Measurements from ENCODE around the gene ZMYND19. TPM values are rescaled to one million over a fixed set of nuclear protein-coding genes. Genes with fewer than 3 reads are reported as not detected.

ZMYND19 gene
- total RNA-seq, 4 donors from 2014 or later, result 6.8 to 12.2 (median 10.7) TPM

DNA sequence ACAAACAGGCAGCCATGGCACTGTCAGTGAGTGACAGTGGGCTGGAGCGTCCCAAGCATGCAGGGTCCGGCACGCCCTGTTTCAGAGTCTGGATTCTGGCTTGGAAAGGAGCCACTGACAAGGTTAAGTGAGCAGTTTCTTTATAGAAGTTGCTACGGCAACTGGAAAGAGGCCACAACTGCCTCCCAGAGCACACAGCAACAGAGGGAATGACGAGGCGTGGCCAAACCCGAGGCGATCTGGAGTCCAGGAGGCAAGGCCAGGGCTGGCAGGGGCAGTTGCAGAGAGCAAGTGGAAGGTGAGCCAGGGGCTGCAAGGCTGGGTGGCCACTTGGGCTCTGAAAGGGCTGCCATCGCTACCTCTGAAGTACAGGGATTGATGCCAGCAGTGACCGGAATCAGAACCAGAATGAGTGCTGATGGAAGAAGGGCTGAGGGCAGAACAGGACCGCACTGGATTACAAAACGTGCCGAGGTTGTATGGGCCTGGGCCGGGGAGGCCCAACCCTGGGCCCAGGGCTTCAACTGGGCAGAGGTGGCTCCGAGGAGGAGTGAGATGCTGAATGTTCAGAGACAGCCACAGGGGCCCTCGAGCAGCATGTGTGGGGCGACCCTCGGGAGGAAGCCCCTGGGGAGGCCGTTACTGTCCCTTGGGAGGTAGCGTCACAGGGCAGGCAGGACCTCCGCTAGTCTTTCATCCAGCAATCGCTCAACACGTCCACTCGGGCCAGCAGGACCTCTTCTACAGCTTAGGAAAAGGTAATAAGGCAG lies 34.1 kb downstream of the ZMYND19 start:
- TF ChIP-seq, protein P1, sequence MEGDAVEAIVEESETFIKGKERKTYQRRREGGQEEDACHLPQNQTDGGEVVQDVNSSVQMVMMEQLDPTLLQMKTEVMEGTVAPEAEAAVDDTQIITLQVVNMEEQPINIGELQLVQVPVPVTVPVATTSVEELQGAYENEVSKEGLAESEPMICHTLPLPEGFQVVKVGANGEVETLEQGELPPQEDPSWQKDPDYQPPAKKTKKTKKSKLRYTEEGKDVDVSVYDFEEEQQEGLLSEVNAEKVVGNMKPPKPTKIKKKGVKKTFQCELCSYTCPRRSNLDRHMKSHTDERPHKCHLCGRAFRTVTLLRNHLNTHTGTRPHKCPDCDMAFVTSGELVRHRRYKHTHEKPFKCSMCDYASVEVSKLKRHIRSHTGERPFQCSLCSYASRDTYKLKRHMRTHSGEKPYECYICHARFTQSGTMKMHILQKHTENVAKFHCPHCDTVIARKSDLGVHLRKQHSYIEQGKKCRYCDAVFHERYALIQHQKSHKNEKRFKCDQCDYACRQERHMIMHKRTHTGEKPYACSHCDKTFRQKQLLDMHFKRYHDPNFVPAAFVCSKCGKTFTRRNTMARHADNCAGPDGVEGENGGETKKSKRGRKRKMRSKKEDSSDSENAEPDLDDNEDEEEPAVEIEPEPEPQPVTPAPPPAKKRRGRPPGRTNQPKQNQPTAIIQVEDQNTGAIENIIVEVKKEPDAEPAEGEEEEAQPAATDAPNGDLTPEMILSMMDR (IDR thresholded peaks at IDR 0.05; ENCODE audit: low read depth), result no peak

DNA sequence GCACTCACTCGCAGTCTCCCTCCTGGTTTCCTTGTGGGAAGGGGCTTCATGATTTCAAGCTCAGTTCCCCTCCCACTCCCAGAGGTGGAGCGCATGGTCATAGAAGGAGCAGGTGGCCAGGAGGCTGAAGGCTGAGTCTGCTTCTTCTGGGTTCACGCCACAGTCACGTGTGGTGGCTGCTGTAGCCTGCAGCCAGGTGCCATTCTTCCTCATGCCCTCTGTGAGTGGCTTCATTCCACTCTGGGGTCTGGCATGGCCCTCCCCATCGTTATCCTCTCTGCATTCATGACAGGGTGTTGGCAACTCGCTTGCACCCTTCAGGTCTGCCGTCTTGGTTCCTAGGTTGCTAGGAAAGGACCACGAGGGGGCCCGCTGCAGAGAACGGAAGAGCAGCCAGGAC lies 35.1 kb downstream of the ZMYND19 start:
- TF ChIP-seq, protein P1 (IDR thresholded peaks at IDR 0.05; ENCODE audit: low read depth), result no peak

DNA sequence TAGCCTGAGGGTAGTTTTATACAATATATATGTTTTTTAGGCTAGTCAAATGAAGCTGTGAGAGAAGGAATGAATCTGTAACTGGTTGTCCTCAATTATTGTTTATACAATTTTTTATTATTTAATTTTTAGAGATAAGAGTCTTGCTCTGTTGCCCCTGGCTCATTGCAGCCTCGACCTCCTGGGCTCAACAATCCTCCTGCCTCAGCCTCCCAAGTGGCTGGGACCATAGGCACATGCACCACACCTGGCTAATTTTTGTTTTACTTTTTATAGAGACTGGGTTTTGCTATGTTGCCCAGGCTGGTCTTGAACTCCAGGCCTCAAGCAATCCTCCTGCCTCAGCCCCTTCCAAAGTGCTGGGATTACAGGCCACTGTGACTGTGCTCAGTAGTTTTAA lies 36.0 kb downstream of the ZMYND19 start:
- TF ChIP-seq, protein P1 (IDR thresholded peaks at IDR 0.05; ENCODE audit: low read depth), result no peak

DNA sequence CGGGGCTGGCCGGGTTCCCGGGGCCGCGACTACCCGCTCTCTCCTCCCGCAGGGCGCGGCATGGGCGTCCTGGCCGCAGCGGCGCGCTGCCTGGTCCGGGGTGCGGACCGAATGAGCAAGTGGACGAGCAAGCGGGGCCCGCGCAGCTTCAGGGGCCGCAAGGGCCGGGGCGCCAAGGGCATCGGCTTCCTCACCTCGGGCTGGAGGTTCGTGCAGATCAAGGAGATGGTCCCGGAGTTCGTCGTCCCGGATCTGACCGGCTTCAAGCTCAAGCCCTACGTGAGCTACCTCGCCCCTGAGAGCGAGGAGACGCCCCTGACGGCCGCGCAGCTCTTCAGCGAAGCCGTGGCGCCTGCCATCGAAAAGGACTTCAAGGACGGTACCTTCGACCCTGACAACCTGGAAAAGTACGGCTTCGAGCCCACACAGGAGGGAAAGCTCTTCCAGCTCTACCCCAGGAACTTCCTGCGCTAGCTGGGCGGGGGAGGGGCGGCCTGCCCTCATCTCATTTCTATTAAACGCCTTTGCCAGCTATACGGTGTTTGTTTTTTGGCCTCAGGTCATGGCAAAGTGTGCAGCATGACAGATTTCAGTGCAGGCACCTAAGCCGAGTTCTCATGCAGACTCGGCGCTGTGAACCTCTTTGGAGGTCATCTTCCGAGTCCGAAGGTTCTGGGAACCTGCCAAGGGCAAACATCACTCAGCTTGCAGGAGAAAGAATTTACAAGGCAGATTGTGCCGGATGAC lies 38.1 kb downstream of the ZMYND19 start:
- TF ChIP-seq, protein P1 (IDR thresholded peaks at IDR 0.05; ENCODE audit: low read depth), result no peak

DNA sequence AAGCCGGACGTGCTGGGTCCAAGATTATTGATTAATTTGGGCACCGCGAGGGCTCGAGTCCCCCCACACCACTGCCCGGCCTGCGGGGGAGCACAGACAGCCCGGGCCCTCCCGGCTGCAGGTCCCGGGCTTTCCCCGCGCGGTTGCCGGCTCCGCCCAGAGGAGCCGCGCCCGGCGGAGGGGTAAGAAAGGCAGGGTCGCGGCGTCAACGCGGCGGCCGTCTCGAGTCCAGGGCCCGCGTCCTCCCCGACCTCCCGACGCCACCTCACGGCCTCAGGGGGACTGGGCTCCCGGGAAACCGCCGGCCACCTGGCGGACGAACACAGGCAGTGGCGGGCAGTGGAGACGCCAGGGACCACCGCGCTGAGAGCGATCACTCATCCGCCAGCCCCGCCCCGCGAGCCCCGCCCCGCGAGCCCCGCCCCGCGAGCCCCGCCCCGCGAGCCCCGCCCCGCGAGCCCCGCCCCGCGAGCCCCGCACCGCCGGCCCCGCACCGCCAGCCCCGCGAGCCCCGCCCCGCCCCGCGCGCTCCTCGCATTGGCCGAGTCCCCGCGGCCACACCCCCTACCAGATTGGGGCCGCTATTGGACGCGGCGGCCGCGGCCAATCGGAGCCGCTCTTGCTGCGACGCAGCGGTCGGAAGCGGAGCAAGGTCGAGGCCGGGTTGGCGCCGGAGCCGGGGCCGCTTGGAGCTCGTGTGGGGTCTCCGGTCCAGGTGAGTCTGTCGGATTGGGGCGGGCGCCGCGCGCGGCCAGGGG lies 38.9 kb downstream of the ZMYND19 start, which contains the start of gene MRPL41:
Gene MRPL41, plus strand, starts transcription at position 616 of the 758 bp plus-strand sequence. CDS start 203 bp downstream, outside the sequence.
- TF ChIP-seq, protein P1 (IDR thresholded peaks at IDR 0.05; ENCODE audit: low read depth), result no peak

DNA sequence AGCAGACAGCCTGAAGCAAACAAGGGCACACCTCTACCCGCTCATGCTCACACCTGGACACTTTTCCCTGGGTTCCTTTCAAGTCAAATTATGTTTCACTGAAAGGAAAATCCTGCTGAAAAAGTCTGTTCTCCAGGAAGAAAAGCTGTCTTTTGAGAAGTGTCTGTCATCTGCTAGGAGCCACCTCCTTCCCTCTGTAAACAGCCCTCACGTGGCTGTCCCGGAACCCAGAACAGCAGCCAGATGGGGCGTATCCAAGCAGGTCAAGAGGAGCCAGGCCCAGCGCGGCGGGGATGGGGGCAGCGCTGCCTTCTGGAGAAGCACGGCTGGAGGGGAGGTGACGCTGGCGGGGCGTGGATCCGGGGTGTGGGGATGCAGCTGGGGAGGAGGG lies 40.1 kb downstream of the ZMYND19 start, which contains the start of gene PNPLA7:
Gene PNPLA7, minus strand, starts transcription at position 172 of the 391 bp plus-strand sequence. CDS start 205 bp downstream, outside the sequence.
- TF ChIP-seq, protein P1 (IDR thresholded peaks at IDR 0.05; ENCODE audit: low read depth), result no peak
